H1 (cell line): ENCODE data around the gene KDM6A. TPM values are rescaled to one million over a fixed set of nuclear protein-coding genes. Genes with fewer than 3 reads are reported as not detected.

Experiments used
- CTCF ChIA-PET: fragments of 300-600 bp; sonication (Branson Sonifier 250); formaldehyde crosslinking; loops from one replicate; lab custom pipeline; 2021; ENCODE audit not compliant: partially characterized antibody; lab: Charles Lee
- POLR2A ChIA-PET: fragments of 300-600 bp; sonication (Branson Sonifier 250); formaldehyde crosslinking; loops from one replicate; lab custom pipeline; 2021; ENCODE audit warnings: inconsistent platforms; ENCODE audit not compliant: partially characterized antibody; lab: Charles Lee
- DNase-seq, 2 experiments: peaks; one replicate each; pipeline versions ENCODE4 v3.0.0 to v3.0.0-alpha.2; 2010 to 2022; ENCODE audit warnings: low spot score in 2 of 2, low read depth in 1 of 2, mixed read lengths in 1 of 2
- FAIRE-seq: peaks from 2 replicates; lab custom pipeline; 2011; peaks lifted over from hg19 to GRCh38; lab: Jason Lieb, UNC
- H2AFZ ChIP-seq: 2 replicates; pipeline ENCODE4 v1.8.1; 2012; ENCODE audit warnings: low read length, inconsistent platforms
- H2AK5ac ChIP-seq: 2 replicates; pipeline ENCODE4 v1.6.1; 2013; ENCODE audit warnings: low read depth, low read length
- H2BK120ac ChIP-seq: replicated peaks from 2 replicates; pipeline ENCODE3; 2013; ENCODE audit warnings: low read depth, low read length, inconsistent platforms
- H2BK12ac ChIP-seq: 2 replicates; pipeline ENCODE4 v1.6.1; 2013; ENCODE audit warnings: low read depth, low read length
- H2BK15ac ChIP-seq: 2 replicates; pipeline ENCODE4 v1.6.1; 2013; ENCODE audit warnings: low read length
- H2BK20ac ChIP-seq: 2 replicates; pipeline ENCODE4 v1.6.1; 2013; ENCODE audit warnings: low read length
- H2BK5ac ChIP-seq: 2 replicates; pipeline ENCODE4 v1.6.1; 2013; ENCODE audit warnings: low read depth, low read length
- H3K14ac ChIP-seq: 2 replicates; pipeline ENCODE4 v1.6.1; 2013; ENCODE audit warnings: inconsistent platforms; ENCODE audit not compliant: insufficient read length
- H3K18ac ChIP-seq: 2 replicates; pipeline ENCODE4 v1.6.1; 2013; ENCODE audit warnings: low read length; ENCODE audit errors: extremely low read depth
- H3K23ac ChIP-seq: 2 replicates; pipeline ENCODE4 v1.6.1; 2013; ENCODE audit warnings: inconsistent platforms; ENCODE audit not compliant: insufficient read length
- H3K23me2 ChIP-seq: 2 replicates; pipeline ENCODE4 v1.6.1; 2013; ENCODE audit warnings: low read depth, low read length
- H3K27ac ChIP-seq: 2 replicates; pipeline ENCODE4 v1.6.1; 2011; ENCODE audit warnings: low read depth, low read length, inconsistent platforms
- H3K27me3 ChIP-seq, 4 experiments: replicated peaks in 1 of 4; 1 replicate in 1 of 4; 2 replicates in 3 of 4; pipeline versions ENCODE4 v1.6.1 to v1.8.1; 2011 to 2013; ENCODE audit warnings: low read length in 3 of 4, mild to moderate bottlenecking in 3 of 4, inconsistent platforms in 2 of 4, mixed read lengths in 2 of 4, moderate library complexity in 1 of 4; ENCODE audit not compliant: control insufficient read depth in 3 of 4, insufficient read depth in 3 of 4; ENCODE audit errors: extremely low read depth in 1 of 4
- H3K36me3 ChIP-seq, 4 experiments: 2 replicates each; pipeline versions ENCODE4 v1.6.1 to v1.8.1; 2011 to 2013; ENCODE audit warnings: mild to moderate bottlenecking in 4 of 4, low read length in 3 of 4, moderate library complexity in 2 of 4, control low read depth in 1 of 4, inconsistent platforms in 1 of 4; ENCODE audit not compliant: insufficient read depth in 4 of 4, control insufficient read depth in 2 of 4
- H3K4ac ChIP-seq: replicated peaks from 2 replicates; pipeline ENCODE3; 2013; ENCODE audit warnings: low read length, low read depth, mixed read lengths, inconsistent platforms; ENCODE audit not compliant: insufficient read length
- H3K4me1 ChIP-seq, 4 experiments: replicated peaks in 1 of 4; 1 replicate in 1 of 4; 2 replicates in 3 of 4; pipeline versions ENCODE4 v1.6.1 to v1.8.1; 2011 to 2013; ENCODE audit warnings: low read length in 3 of 4, inconsistent platforms in 2 of 4, mixed read lengths in 1 of 4; ENCODE audit not compliant: insufficient read depth in 4 of 4, control insufficient read depth in 3 of 4
- H3K4me2 ChIP-seq, 2 experiments: 2 replicates each; pipeline versions ENCODE4 v1.6.1 to v1.8.1; 2011 to 2013; ENCODE audit warnings: low read depth in 2 of 2, low read length in 2 of 2, control low read depth in 1 of 2, inconsistent platforms in 1 of 2, mild to moderate bottlenecking in 1 of 2; ENCODE audit not compliant: insufficient read depth in 1 of 2
- H3K4me3 ChIP-seq, 4 experiments: fragments of 200-600, 300-600 bp in 1 of 4; sonication (generic), shearing (Covaris generic), sonication (Bioruptor Twin) in 1 of 4; 2 replicates each; pipeline versions ENCODE4 v1.5.1 to v1.8.1; 2011 to 2016; ENCODE audit warnings: low read length in 4 of 4, low read depth in 3 of 4, control low read depth in 2 of 4, inconsistent platforms in 2 of 4, mild to moderate bottlenecking in 2 of 4, mixed read lengths in 1 of 4, moderate library complexity in 1 of 4; ENCODE audit not compliant: insufficient read depth in 2 of 4; ENCODE audit errors: extremely low read depth in 1 of 4
- H3K56ac ChIP-seq: replicated peaks from 2 replicates; pipeline ENCODE3; 2013; ENCODE audit warnings: low read depth, mild to moderate bottlenecking, mixed read lengths, low read length, inconsistent platforms; ENCODE audit not compliant: insufficient read length
- H3K79me1 ChIP-seq: 2 replicates; pipeline ENCODE4 v1.6.1; 2013; ENCODE audit warnings: low read depth, low read length, control low read depth
- H3K79me2 ChIP-seq, 2 experiments: 2 replicates each; pipeline versions ENCODE4 v1.6.1 to v1.8.1; 2012 to 2013; ENCODE audit warnings: low read length in 2 of 2, mild to moderate bottlenecking in 2 of 2, inconsistent platforms in 1 of 2; ENCODE audit not compliant: insufficient read depth in 2 of 2, control insufficient read depth in 1 of 2
- H3K9ac ChIP-seq, 4 experiments: replicated peaks in 1 of 4; 1 replicate in 1 of 4; 2 replicates in 3 of 4; pipeline versions ENCODE4 v1.6.1 to v1.8.1; 2011 to 2013; ENCODE audit warnings: low read depth in 3 of 4, low read length in 3 of 4, control low read depth in 2 of 4, mild to moderate bottlenecking in 2 of 4, moderate library complexity in 2 of 4, inconsistent platforms in 1 of 4; ENCODE audit errors: extremely low read depth in 1 of 4
- H3K9me3 ChIP-seq, 2 experiments: 2 replicates each; pipeline versions ENCODE4 v1.6.1 to v1.8.1; 2012 to 2013; ENCODE audit warnings: mild to moderate bottlenecking in 2 of 2, moderate library complexity in 2 of 2, control low read depth in 1 of 2, inconsistent platforms in 1 of 2, low read depth in 1 of 2, low read length in 1 of 2, mixed read lengths in 1 of 2; ENCODE audit not compliant: insufficient read depth in 2 of 2
- H4K20me1 ChIP-seq, 2 experiments: replicated peaks in 1 of 2; 2 replicates each; pipeline versions ENCODE3 to v1.8.1; 2011 to 2013; ENCODE audit warnings: inconsistent platforms in 2 of 2, low read length in 2 of 2, mild to moderate bottlenecking in 1 of 2; ENCODE audit not compliant: insufficient read depth in 2 of 2, control insufficient read depth in 1 of 2
- H4K5ac ChIP-seq: 2 replicates; pipeline ENCODE4 v1.6.1; 2013; ENCODE audit warnings: low read length, low read depth, mixed read lengths, inconsistent platforms; ENCODE audit not compliant: insufficient read length
- H4K8ac ChIP-seq: 2 replicates; pipeline ENCODE4 v1.8.0; 2013; ENCODE audit warnings: mild to moderate bottlenecking, moderate library complexity, low read length, inconsistent platforms; ENCODE audit not compliant: insufficient read depth; ENCODE audit errors: extremely low read depth
- H4K91ac ChIP-seq: replicated peaks from 2 replicates; pipeline ENCODE3; 2013; ENCODE audit warnings: low read length, mixed read lengths, inconsistent platforms; ENCODE audit not compliant: insufficient read length
- KDM4A ChIP-seq: IDR thresholded peaks from one replicate; pipeline ENCODE4 v1.7.1; 2012; ENCODE audit warnings: low read depth, mild to moderate bottlenecking, moderate library complexity, low read length, inconsistent platforms; ENCODE audit not compliant: severe bottlenecking
- MAX ChIP-seq: IDR thresholded peaks from 2 replicates; pipeline ENCODE4 v1.6.1; 2012; ENCODE audit warnings: inconsistent platforms
- SIN3A ChIP-seq, 2 experiments: IDR thresholded peaks in 1 of 2; conservative IDR thresholded peaks in 1 of 2; 2 replicates each; pipeline ENCODE4 v1.6.1; 2011 to 2012; ENCODE audit warnings: low read length in 2 of 2, improper control_type of control experiment in 1 of 2, low read depth in 1 of 2, mild to moderate bottlenecking in 1 of 2
- USF2 ChIP-seq: IDR thresholded peaks from 2 replicates; pipeline ENCODE4 v1.6.1; 2011; ENCODE audit warnings: low read length, improper control_type of control experiment
- ZNF274 ChIP-seq: IDR thresholded peaks from 2 replicates; pipeline ENCODE4 v1.7.0; 2012; ENCODE audit warnings: low read length, borderline replicate concordance; ENCODE audit errors: extremely low read depth
- WGBS, 2 experiments: shearing (Covaris generic) in 1 of 2; methylation state at CpG; one replicate each; pipeline versions ENCODE4 v1.1.6 to v1.1.7; 2013 to 2015; ENCODE audit warnings: low lambda C conversion rate in 2 of 2, mixed read lengths in 2 of 2, inconsistent platforms in 1 of 2, low coverage in 1 of 2, missing lambda C conversion rate in 1 of 2; ENCODE audit not compliant: insufficient replicate concordance in 2 of 2, insufficient coverage in 1 of 2, insufficient read length in 1 of 2; ENCODE audit errors: extremely low coverage in 1 of 2, missing lambda C conversion rate in 1 of 2; 5-methylcytosine and 5-hydroxymethylcytosine counted together
- polyA plus RNA-seq, 7 experiments: library from polyadenylated mRNA; depleted of rRNA in 3 of 7; stranded (reverse) in 5 of 7; unstranded in 2 of 7; fragments of >200 nt in 5 of 7; fragments of 200-250 nt in 2 of 7; gene quantifications; 1 replicate in 5 of 7; 2 replicates in 1 of 7; 4 replicates in 1 of 7; pipeline versions ENCODE4 v1.2.1 to v1.2.3, GENCODE V29; 2011 to 2013; ENCODE audit warnings: missing spikeins in 2 of 7, mixed read lengths in 2 of 7
- total RNA-seq: library from RNA; stranded (reverse); fragmentation: NEBNext Ultra II Directional; extraction: Animal tissue kit (Norgen Biotek cat#: 25700); gene quantifications from 2 replicates; pipeline ENCODE4 v1.2.1, GENCODE V29; 2021

KDM6A gene
- total and polyA plus RNA-seq, 2 of the 8 experiments (the other 6 are each of a cell fraction or from before 2014, with no cell fraction given) = 43.5 to 58.4 TPM

GRCh38 chrX:45007598-45007997, 134.6 kb downstream of the KDM6A start:
- FAIRE-seq (no peak), DNase-seq (no peak)
- Histone ChIP-seq H4K20me1 (peaks cover 0 to 2% of the 10 kb centered on the region in 2 experiments), H4K5ac (no peak overlapping the region), H2BK15ac (no peak overlapping the region), H3K23me2 (no peaks in the 10 kb centered on the region), H2AK5ac (no peak overlapping the region), H3K9ac (no peak overlapping the region), H3K9me3 (peaks cover 0 to 10% of the 10 kb centered on the region in 2 experiments; a peak in 1 of 4 replicates), H2BK20ac (no peak overlapping the region), H3K27me3 (no peaks in the 10 kb centered on the region), H4K91ac (no peak overlapping the region), H2BK5ac (no peak overlapping the region), H3K14ac (no peak overlapping the region), H3K56ac (no peak overlapping the region), H3K23ac (no peak overlapping the region), H2AFZ (no peak overlapping the region), H3K4me3 (no peak overlapping the region), H4K8ac (no peak overlapping the region), H2BK120ac (no peak overlapping the region), H3K4me2 (no peak overlapping the region), H2BK12ac (no peak overlapping the region), H3K79me1 (no peaks in the 10 kb centered on the region), H3K18ac (no peak overlapping the region), H3K4me1 (no peaks in the 10 kb centered on the region), H3K4ac (no peak overlapping the region), H3K36me3 (peaks cover 0 to 6% (median 3%) of the 10 kb centered on the region in 4 experiments; a peak in 2 of 8 replicates), H3K79me2 (peaks cover 0 to 85% of the 10 kb centered on the region in 2 experiments; a peak in 3 of 4 replicates), H3K27ac (no peak overlapping the region)
- POLR2A ChIA-PET = no interaction called here
- WGBS, 2 experiments = 82% methylated on average over 3 of the region's 3 CpGs; no CpG with 5 or more reads in 1 of the 2 experiments
- CTCF ChIA-PET = no interaction called here
- TF ChIP-seq USF2 (no peak), MAX (no peak), SIN3A (conservative IDR thresholded peaks at IDR 0.05 in 1 of 2, IDR thresholded peaks at IDR 0.05 in 1 of 2; ENCODE audit: low read depth in 1 of 2, low read length in 2 of 2) (no peak), ZNF274 (no peak), KDM4A (no peak)
